Liver (tissue), 3 donors: ENCODE measurements around the gene GOLGA6L7.
"Not testable (repeated sequence)": the region's sequence is repeated elsewhere in the genome, so short reads cannot be mapped to it uniquely, and the experiment has no call there.

Source experiments
- EGR1 ChIP-seq, 2 donors: IDR thresholded peaks; 2 replicates each; pipeline ENCODE4 v1.6.1; 2016 to 2018; ENCODE audit warnings: antibody characterized with exemption in 2 of 2, low read depth in 2 of 2
- FOXA1 ChIP-seq: IDR thresholded peaks from 2 replicates; pipeline ENCODE4 v1.6.1; 2016; ENCODE audit warnings: antibody characterized with exemption
- GABPA ChIP-seq, 2 donors: IDR thresholded peaks in 1 of 2; conservative IDR thresholded peaks in 1 of 2; 2 replicates each; pipeline ENCODE4 v1.6.1; 2016; ENCODE audit warnings: antibody characterized with exemption in 2 of 2, mild to moderate bottlenecking in 1 of 2, moderate library complexity in 1 of 2
- HNF4A ChIP-seq, 2 donors: conservative IDR thresholded peaks; 2 replicates each; pipeline ENCODE4 v1.6.1; 2016; ENCODE audit warnings: antibody characterized with exemption in 2 of 2, mild to moderate bottlenecking in 2 of 2
- JUND ChIP-seq, 2 donors: IDR thresholded peaks; 2 replicates each; pipeline ENCODE4 v1.6.1; 2016; ENCODE audit warnings: antibody characterized with exemption in 2 of 2
- RAD21 ChIP-seq, 2 donors: IDR thresholded peaks; 2 replicates each; pipeline ENCODE4 v1.6.1; 2016; ENCODE audit warnings: antibody characterized with exemption in 2 of 2, mild to moderate bottlenecking in 2 of 2
- RXRA ChIP-seq, 2 donors: IDR thresholded peaks; 2 replicates each; pipeline ENCODE4 v1.6.1; 2017 to 2018; ENCODE audit warnings: antibody characterized with exemption in 2 of 2, mild to moderate bottlenecking in 1 of 2
- TAF1 ChIP-seq: conservative IDR thresholded peaks from 2 replicates; pipeline ENCODE4 v1.6.1; 2016; ENCODE audit warnings: antibody characterized with exemption, mild to moderate bottlenecking
- YY1 ChIP-seq: IDR thresholded peaks from 2 replicates; pipeline ENCODE4 v1.6.1; 2016; ENCODE audit warnings: antibody characterized with exemption, mild to moderate bottlenecking
- TF ChIP-seq, protein P1 (sequence below): fragments of 150-350 bp; IDR thresholded peaks from 2 replicates; pipeline ENCODE4 v1.5.1; 2017; ENCODE audit warnings: improper control_type of control experiment, low read depth, low read length; ENCODE audit not compliant: missing input control
- TF ChIP-seq, protein P2 (sequence below): IDR thresholded peaks from 2 replicates; pipeline ENCODE4 v1.6.1; 2016; ENCODE audit warnings: antibody characterized with exemption, mild to moderate bottlenecking
- TF ChIP-seq, protein P3 (sequence below): IDR thresholded peaks from 2 replicates; pipeline ENCODE4 v1.6.1; 2016; ENCODE audit warnings: antibody characterized with exemption
- TF ChIP-seq, protein P4 (sequence below): IDR thresholded peaks from 2 replicates; pipeline ENCODE4 v1.6.1; 2016; ENCODE audit warnings: antibody characterized with exemption
- donor health status: healthy.
- donor health status: healthy.

DNA sequence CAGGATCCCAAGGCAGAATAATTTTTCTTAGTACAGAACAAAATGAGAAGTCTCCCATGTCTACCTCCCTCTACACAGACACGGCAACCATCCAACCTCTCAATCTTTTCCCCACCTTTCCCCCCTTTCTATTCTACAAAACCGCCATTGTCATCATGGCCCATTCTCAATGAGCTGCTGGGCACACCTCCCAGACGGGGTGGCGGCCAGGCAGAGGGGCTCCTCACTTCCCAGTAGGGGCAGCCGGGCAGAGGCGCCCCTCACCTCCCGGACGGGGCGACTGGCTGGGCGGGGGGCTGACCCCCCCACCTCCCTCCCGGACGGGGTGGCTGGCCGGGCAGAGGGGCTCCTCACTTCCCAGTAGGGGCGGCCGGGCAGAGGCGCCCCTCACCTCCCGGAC lies 827 bp upstream of the GOLGA6L7 start:
- not testable (repeated sequence) for TF ChIP-seq JUND (IDR thresholded peaks at IDR 0.05); EGR1 (IDR thresholded peaks at IDR 0.05; ENCODE audit: low read depth in 2 of 2); FOXA1; GABPA (IDR thresholded peaks at IDR 0.05 in 1 of 2, conservative IDR thresholded peaks at IDR 0.05 in 1 of 2); RAD21 (IDR thresholded peaks at IDR 0.05); HNF4A (conservative IDR thresholded peaks at IDR 0.05); RXRA (IDR thresholded peaks at IDR 0.05); TAF1; YY1
- TF ChIP-seq, protein P1, sequence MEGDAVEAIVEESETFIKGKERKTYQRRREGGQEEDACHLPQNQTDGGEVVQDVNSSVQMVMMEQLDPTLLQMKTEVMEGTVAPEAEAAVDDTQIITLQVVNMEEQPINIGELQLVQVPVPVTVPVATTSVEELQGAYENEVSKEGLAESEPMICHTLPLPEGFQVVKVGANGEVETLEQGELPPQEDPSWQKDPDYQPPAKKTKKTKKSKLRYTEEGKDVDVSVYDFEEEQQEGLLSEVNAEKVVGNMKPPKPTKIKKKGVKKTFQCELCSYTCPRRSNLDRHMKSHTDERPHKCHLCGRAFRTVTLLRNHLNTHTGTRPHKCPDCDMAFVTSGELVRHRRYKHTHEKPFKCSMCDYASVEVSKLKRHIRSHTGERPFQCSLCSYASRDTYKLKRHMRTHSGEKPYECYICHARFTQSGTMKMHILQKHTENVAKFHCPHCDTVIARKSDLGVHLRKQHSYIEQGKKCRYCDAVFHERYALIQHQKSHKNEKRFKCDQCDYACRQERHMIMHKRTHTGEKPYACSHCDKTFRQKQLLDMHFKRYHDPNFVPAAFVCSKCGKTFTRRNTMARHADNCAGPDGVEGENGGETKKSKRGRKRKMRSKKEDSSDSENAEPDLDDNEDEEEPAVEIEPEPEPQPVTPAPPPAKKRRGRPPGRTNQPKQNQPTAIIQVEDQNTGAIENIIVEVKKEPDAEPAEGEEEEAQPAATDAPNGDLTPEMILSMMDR: not testable (repeated sequence)
- TF ChIP-seq, protein P2, sequence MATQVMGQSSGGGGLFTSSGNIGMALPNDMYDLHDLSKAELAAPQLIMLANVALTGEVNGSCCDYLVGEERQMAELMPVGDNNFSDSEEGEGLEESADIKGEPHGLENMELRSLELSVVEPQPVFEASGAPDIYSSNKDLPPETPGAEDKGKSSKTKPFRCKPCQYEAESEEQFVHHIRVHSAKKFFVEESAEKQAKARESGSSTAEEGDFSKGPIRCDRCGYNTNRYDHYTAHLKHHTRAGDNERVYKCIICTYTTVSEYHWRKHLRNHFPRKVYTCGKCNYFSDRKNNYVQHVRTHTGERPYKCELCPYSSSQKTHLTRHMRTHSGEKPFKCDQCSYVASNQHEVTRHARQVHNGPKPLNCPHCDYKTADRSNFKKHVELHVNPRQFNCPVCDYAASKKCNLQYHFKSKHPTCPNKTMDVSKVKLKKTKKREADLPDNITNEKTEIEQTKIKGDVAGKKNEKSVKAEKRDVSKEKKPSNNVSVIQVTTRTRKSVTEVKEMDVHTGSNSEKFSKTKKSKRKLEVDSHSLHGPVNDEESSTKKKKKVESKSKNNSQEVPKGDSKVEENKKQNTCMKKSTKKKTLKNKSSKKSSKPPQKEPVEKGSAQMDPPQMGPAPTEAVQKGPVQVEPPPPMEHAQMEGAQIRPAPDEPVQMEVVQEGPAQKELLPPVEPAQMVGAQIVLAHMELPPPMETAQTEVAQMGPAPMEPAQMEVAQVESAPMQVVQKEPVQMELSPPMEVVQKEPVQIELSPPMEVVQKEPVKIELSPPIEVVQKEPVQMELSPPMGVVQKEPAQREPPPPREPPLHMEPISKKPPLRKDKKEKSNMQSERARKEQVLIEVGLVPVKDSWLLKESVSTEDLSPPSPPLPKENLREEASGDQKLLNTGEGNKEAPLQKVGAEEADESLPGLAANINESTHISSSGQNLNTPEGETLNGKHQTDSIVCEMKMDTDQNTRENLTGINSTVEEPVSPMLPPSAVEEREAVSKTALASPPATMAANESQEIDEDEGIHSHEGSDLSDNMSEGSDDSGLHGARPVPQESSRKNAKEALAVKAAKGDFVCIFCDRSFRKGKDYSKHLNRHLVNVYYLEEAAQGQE: not testable (repeated sequence)
- TF ChIP-seq, protein P3, sequence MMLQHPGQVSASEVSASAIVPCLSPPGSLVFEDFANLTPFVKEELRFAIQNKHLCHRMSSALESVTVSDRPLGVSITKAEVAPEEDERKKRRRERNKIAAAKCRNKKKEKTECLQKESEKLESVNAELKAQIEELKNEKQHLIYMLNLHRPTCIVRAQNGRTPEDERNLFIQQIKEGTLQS: not testable (repeated sequence)
- TF ChIP-seq, protein P4, sequence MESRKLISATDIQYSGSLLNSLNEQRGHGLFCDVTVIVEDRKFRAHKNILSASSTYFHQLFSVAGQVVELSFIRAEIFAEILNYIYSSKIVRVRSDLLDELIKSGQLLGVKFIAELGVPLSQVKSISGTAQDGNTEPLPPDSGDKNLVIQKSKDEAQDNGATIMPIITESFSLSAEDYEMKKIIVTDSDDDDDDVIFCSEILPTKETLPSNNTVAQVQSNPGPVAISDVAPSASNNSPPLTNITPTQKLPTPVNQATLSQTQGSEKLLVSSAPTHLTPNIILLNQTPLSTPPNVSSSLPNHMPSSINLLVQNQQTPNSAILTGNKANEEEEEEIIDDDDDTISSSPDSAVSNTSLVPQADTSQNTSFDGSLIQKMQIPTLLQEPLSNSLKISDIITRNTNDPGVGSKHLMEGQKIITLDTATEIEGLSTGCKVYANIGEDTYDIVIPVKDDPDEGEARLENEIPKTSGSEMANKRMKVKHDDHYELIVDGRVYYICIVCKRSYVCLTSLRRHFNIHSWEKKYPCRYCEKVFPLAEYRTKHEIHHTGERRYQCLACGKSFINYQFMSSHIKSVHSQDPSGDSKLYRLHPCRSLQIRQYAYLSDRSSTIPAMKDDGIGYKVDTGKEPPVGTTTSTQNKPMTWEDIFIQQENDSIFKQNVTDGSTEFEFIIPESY: not testable (repeated sequence)
